Activated CD4-positive, alpha-beta T cell treated with anti-CD3 and anti-CD28 coated beads for 48 hours (primary cell): ENCODE results near the gene SP6.

Experiments used
- DNase-seq: peaks from one replicate; pipeline ENCODE4 v3.0.0-alpha.2; 2020

SP6 gene

GRCh38 chr17:47852113-47852949 is 1.4 kb upstream of the SP6 start:
- no peak for DNase-seq

GRCh38 chr17:47851764-47852112 is 775 bp upstream of the SP6 start:
- no peak for DNase-seq

- no peak for DNase-seq
Measured at GRCh38 chr17:47850373-47850691, 631 bp downstream of the SP6 start.

- no peak for DNase-seq
Measured at GRCh38 chr17:47848198-47848513, 2.8 kb downstream of the SP6 start.

GRCh38 chr17:47847341-47848197 is 3.4 kb downstream of the SP6 start:
- peak; percentile 41 for DNase-seq

- no peak for DNase-seq
Measured at GRCh38 chr17:47846716-47847340, 4.1 kb downstream of the SP6 start.

- no peak for DNase-seq
Measured at GRCh38 chr17:47845716-47846075, 5.3 kb downstream of the SP6 start.

- DNase-seq: no peak
Measured at GRCh38 chr17:47844814-47845715, 5.9 kb downstream of the SP6 start.

GRCh38 chr17:47844227-47844626 is 6.7 kb downstream of the SP6 start:
- no peak for DNase-seq

GRCh38 chr17:47843391-47843730 is 7.6 kb downstream of the SP6 start:
- no peak for DNase-seq

- DNase-seq: no peak
Measured at GRCh38 chr17:47841488-47842291, 9.3 kb downstream of the SP6 start.

- DNase-seq: peak; percentile 93
Measured at GRCh38 chr17:47840742-47841487, 10.0 kb downstream of the SP6 start, which contains the start of gene SCRN2. TSS of gene SCRN2 (minus strand) at chr17:47841273. CDS start at chr17:47840843, 430 bp downstream.

- no peak for DNase-seq
Measured at GRCh38 chr17:47840001-47840741, 10.8 kb downstream of the SP6 start.

- DNase-seq: no peak
Measured at GRCh38 chr17:47839071-47839470, 11.9 kb downstream of the SP6 start.

GRCh38 chr17:47838636-47839035 is 12.3 kb downstream of the SP6 start:
- no peak for DNase-seq

GRCh38 chr17:47837401-47838039 is 13.4 kb downstream of the SP6 start:
- DNase-seq: no peak

- DNase-seq: no peak
Measured at GRCh38 chr17:47836601-47837000, 14.4 kb downstream of the SP6 start.

- no peak for DNase-seq
Measured at GRCh38 chr17:47834756-47835155, 16.2 kb downstream of the SP6 start.

- no peak for DNase-seq
Measured at GRCh38 chr17:47831934-47832327, 19.0 kb downstream of the SP6 start.
